ENCODE results near the gene WDR12.

- TF ChIP-seq CTCF (conservative IDR thresholded peaks at IDR 0.05; ENCODE audit: low read depth, low read length) (no peak), RAD21 (IDR thresholded peaks at IDR 0.05; ENCODE audit: low read length) (no peak), MAZ (IDR thresholded peaks at IDR 0.05; ENCODE audit: borderline replicate concordance, low read depth, low read length) (no peak), CHD1 (IDR thresholded peaks at IDR 0.05; ENCODE audit: low read depth, low read length) (no peak), CEBPB (IDR thresholded peaks at IDR 0.05; ENCODE audit: low read depth, low read length) (no peak), MXI1 (IDR thresholded peaks at IDR 0.05; ENCODE audit: borderline replicate concordance, low read depth, low read length) (no peak), NFE2L2 (IDR thresholded peaks at IDR 0.05; ENCODE audit: low read depth, low read length) (no peak), RFX5 (IDR thresholded peaks at IDR 0.05; ENCODE audit: low read depth, low read length) (no peak), SMC3 (IDR thresholded peaks at IDR 0.05; ENCODE audit: low read depth, low read length) (no peak), MAFK (IDR thresholded peaks at IDR 0.05; ENCODE audit: low read depth, low read length) (no peak), POLR2A (IDR thresholded peaks at IDR 0.05; ENCODE audit: low read depth, low read length) (no peak), ELK1 (IDR thresholded peaks at IDR 0.05; ENCODE audit: borderline replicate concordance, low read depth, low read length) (no peak), BHLHE40 (IDR thresholded peaks at IDR 0.05; ENCODE audit: low read depth, low read length) (no peak)
Measured at GRCh38 chr2:202944408-202944807, 32.9 kb upstream of the WDR12 start.
